Measurements from ENCODE around the gene TNF. TPM values are rescaled to one million over a fixed set of nuclear protein-coding genes. Genes with fewer than 3 reads are reported as not detected.
A peak's percentile ranks its signal among the peaks of the same experiment; 100 is the strongest.

The TNF gene
- total RNA-seq, 2 donors from 2014 or later, result 0.23 TPM; not detected in 1

- intact Hi-C loops (cut with DNase I), result no loop called here
- Histone ChIP-seq H3K4me1 (replicated peaks) (no peaks in the 10 kb centered on the region), H3K9me3 (no peaks in the 10 kb centered on the region), H3K36me3 (no peaks in the 10 kb centered on the region), H3K27ac (no peak overlapping the region), H3K4me3 (no peak overlapping the region), H3K27me3 (replicated peaks; ENCODE audit: insufficient read depth) (no peaks in the 10 kb centered on the region)
- DNase-seq (ENCODE audit: low spot score), result no peak
- TF ChIP-seq POLR2AphosphoS5 (IDR thresholded peaks at IDR 0.05) (no peak), POLR2A (IDR thresholded peaks at IDR 0.05) (no peak), CTCF (IDR thresholded peaks at IDR 0.05) (no peak)
- 77% methylated on average over 12 of the region's 12 CpGs for WGBS
These were observed 3.1 kb downstream of the TNF start for GRCh38 chr6:31578184-31579118.

- H3K4me1 ChIP-seq (replicated peaks), result no peaks in the 10 kb centered on the region
- WGBS, result 90% methylated on average over 3 of the region's 3 CpGs
- H3K27ac ChIP-seq, result no peak overlapping the region
- no peaks in the 10 kb centered on the region for H3K27me3 ChIP-seq (replicated peaks; ENCODE audit: insufficient read depth)
- no peaks in the 10 kb centered on the region for H3K36me3 ChIP-seq
- no peaks in the 10 kb centered on the region for H3K9me3 ChIP-seq
- intact Hi-C loops (cut with DNase I), result no loop called here
- no peak for TF ChIP-seq POLR2A (IDR thresholded peaks at IDR 0.05)
- no peak for TF ChIP-seq CTCF (IDR thresholded peaks at IDR 0.05)
- TF ChIP-seq POLR2AphosphoS5 (IDR thresholded peaks at IDR 0.05), result no peak
- no peak for DNase-seq (ENCODE audit: low spot score)
- H3K4me3 ChIP-seq, result no peak overlapping the region
These were observed 3.7 kb downstream of the TNF start for GRCh38 chr6:31579119-31579505.

- H3K27ac ChIP-seq, result peak overlapping the region in 1 of 2 donors; percentile 65
- intact Hi-C loops (cut with DNase I), result no loop called here
- DNase-seq (ENCODE audit: low spot score), result no peak
These were observed 4.4 kb downstream of the TNF start for GRCh38 chr6:31579546-31580437.

GRCh38 chr6:31580438-31580740 is 5.0 kb downstream of the TNF start:
- intact Hi-C loops (cut with DNase I), result no loop called here
- H3K27me3 ChIP-seq (replicated peaks; ENCODE audit: insufficient read depth), result no peaks in the 10 kb centered on the region
- H3K4me1 ChIP-seq (replicated peaks), result no peaks in the 10 kb centered on the region
- no peak for DNase-seq (ENCODE audit: low spot score)
- WGBS, result 39% methylated on average over 11 of the region's 11 CpGs
- H3K4me3 ChIP-seq, result peak overlapping the region; percentile 62 to 68
- H3K9me3 ChIP-seq, result no peaks in the 10 kb centered on the region
- TF ChIP-seq CTCF (IDR thresholded peaks at IDR 0.05) (no peak), POLR2A (IDR thresholded peaks at IDR 0.05) (no peak)
- no peaks in the 10 kb centered on the region for H3K36me3 ChIP-seq
- H3K27ac ChIP-seq, result peak overlapping the region; percentile 65 to 85

More at GRCh38 chr6:31579546-31580437, 4.4 kb downstream of the TNF start:
- Histone ChIP-seq H3K4me3 (no peak overlapping the region), H3K27me3 (replicated peaks; ENCODE audit: insufficient read depth) (no peaks in the 10 kb centered on the region), H3K4me1 (replicated peaks) (no peaks in the 10 kb centered on the region), H3K9me3 (no peaks in the 10 kb centered on the region), H3K36me3 (no peaks in the 10 kb centered on the region)
- TF ChIP-seq POLR2AphosphoS5 (IDR thresholded peaks at IDR 0.05) (no peak), POLR2A (IDR thresholded peaks at IDR 0.05) (no peak), CTCF (IDR thresholded peaks at IDR 0.05) (no peak)
- WGBS, result 92% methylated on average over 8 of the region's 8 CpGs

Measured in prostate gland (tissue), 2 donors.